ENCODE measurements around the gene REX1BD. TPM values are rescaled to one million over a fixed set of nuclear protein-coding genes. Genes with fewer than 3 reads are reported as not detected.
"Not testable (repeated sequence)": the region's sequence is repeated elsewhere in the genome, so short reads cannot be mapped to it uniquely, and the experiment has no call there.

Gene REX1BD
- total RNA-seq, 1 experiment from 2014 or later = 24.8 TPM

GRCh38 chr19:18591735-18592385, 3.3 kb downstream of the REX1BD start:
- Histone ChIP-seq H3K27me3 (0 out of 2 replicates have a peak, but pooled peaks cover 4% of the 10 kb centered on the region), H3K4me1 (peaks cover 9% of the 10 kb centered on the region), H3K36me3 (no peaks in the 10 kb centered on the region), H3K4me3 (no peak overlapping the region), H3K9me3 (replicated peaks) (no peaks in the 10 kb centered on the region), H3K27ac (no peak overlapping the region)
- no peak for DNase-seq

GRCh38 chr19:18592732-18593131, 4.1 kb downstream of the REX1BD start:
- H3K4me3 ChIP-seq; H3K4me1 ChIP-seq; H3K27ac ChIP-seq; DNase-seq; H3K9me3 ChIP-seq (replicated peaks); H3K27me3 ChIP-seq; H3K36me3 ChIP-seq: not testable (repeated sequence)

DNA sequence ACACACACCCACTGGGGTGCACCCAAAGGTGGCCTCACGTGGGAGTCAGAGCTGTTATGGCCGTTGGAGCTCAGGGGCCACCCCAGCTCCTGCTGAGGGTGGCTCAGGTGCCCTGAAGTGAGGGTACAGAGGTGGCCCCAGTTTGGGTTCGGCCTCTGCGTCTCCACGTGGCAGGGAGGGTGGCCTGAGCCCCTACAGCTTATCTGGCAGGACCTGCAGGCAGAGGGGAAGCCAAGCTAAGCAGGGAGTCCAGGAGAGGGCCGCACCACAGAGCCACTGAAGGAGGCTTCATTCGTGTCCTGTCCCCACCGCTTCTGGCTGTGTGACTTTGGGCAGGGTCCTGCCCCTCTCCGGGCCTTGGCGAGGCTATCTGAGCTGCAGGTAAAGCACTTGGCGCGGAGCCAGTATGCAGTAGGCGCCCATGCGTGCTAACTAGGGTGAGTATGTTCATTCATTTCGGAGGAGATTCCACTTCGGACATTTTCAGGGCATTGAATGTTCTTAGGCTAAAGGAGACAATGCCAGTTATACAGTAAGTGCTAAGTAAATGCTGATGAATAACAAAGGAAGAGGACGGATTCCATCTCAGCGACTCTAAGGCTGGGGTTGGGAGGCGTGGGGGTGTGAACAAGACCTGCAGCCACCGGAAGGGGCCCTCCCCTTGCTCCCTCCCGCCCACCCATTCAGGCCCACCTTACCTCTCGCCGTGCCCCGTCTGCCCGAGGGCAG, 4.9 kb downstream of the REX1BD start:
- H3K4me3 ChIP-seq = no peak overlapping the region
- no peak overlapping the region for H3K27ac ChIP-seq
- H3K9me3 ChIP-seq (replicated peaks) = no peaks in the 10 kb centered on the region
- peaks cover 9% of the 10 kb centered on the region for H3K4me1 ChIP-seq
- H3K36me3 ChIP-seq = no peaks in the 10 kb centered on the region
- DNase-seq = no peak
- 0 out of 2 replicates have a peak, but pooled peaks cover 4% of the 10 kb centered on the region for H3K27me3 ChIP-seq

- peak overlapping the region; percentile 33; the same call in 1 of the 2 replicates for H3K4me3 ChIP-seq
- H3K4me1 ChIP-seq = peaks cover 9% of the 10 kb centered on the region
- H3K27me3 ChIP-seq = 0 out of 2 replicates have a peak, but pooled peaks cover 4% of the 10 kb centered on the region
- no peaks in the 10 kb centered on the region for H3K9me3 ChIP-seq (replicated peaks)
- H3K27ac ChIP-seq = no peak overlapping the region
- peak; percentile 75 to 83 for DNase-seq
- H3K36me3 ChIP-seq = no peaks in the 10 kb centered on the region
These were observed 5.7 kb downstream of the REX1BD start for GRCh38 chr19:18594096-18594823.

DNA sequence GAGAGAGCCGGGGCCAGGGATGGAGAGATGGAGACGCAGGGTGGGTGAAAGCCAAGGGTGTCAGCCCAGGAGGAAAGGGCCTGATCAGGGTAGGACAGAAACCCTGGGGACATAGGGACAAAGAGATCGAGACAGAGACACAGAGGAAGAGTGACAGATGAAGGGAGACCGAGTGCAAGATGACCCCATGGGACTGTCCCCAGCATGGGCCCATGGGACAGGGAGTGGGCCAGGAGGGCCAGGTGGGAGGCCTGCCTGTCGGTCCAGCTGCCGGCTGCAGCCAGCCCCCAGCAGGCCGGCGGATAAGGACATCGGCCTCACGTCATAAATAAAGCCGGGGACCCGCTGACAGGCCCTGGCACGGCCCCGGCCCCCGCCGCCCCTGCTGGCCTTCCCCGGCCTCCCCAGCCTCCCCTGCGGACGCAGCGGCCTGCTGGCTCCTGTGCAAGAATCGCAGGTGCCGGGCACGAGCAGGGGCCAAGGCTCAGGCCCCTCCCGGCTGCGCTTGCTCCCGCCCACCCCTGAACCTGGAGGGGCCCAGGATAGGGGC, 6.3 kb downstream of the REX1BD start:
- H3K9me3 ChIP-seq (replicated peaks) = no peaks in the 10 kb centered on the region
- no peak overlapping the region; the same call in 1 of the 2 replicates for H3K4me3 ChIP-seq
- 0 out of 2 replicates have a peak, but pooled peaks cover 4% of the 10 kb centered on the region for H3K27me3 ChIP-seq
- no peak overlapping the region for H3K27ac ChIP-seq
- H3K4me1 ChIP-seq = peaks cover 9% of the 10 kb centered on the region
- no peak for DNase-seq
- H3K36me3 ChIP-seq = no peaks in the 10 kb centered on the region

- Histone ChIP-seq H3K4me1 (peaks cover 9% of the 10 kb centered on the region), H3K27ac (no peak overlapping the region), H3K4me3 (no peak overlapping the region), H3K27me3 (0 out of 2 replicates have a peak, but pooled peaks cover 4% of the 10 kb centered on the region), H3K9me3 (replicated peaks) (no peaks in the 10 kb centered on the region), H3K36me3 (no peaks in the 10 kb centered on the region)
- no peak for DNase-seq
These were observed 6.9 kb downstream of the REX1BD start for GRCh38 chr19:18595475-18595874.

DNA sequence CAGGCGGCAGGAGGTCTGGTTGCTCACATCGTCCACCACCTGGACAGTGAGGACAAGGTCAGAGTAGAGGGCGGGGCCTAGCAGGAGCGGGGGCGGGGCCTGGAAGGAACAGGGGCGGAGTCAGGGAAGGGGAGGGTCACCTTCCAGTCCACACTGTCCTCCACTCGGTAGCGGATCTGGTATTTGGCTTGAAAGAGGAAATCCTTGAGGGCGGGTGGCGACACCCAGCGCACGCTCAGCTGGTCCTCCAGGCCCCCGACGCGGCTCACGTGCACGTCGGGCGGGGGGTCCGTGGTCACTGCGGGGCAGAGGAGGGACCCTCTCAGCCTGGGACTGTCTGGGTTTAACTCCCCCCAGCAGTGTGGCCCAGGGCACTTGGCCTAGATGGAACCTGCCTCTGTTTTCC, 8.2 kb downstream of the REX1BD start:
- H3K27ac ChIP-seq = no peak overlapping the region
- DNase-seq = peak; percentile 69 to 70
- H3K4me1 ChIP-seq = peaks cover 9% of the 10 kb centered on the region
- no peaks in the 10 kb centered on the region for H3K9me3 ChIP-seq (replicated peaks)
- 0 out of 2 replicates have a peak, but pooled peaks cover 4% of the 10 kb centered on the region for H3K27me3 ChIP-seq
- H3K4me3 ChIP-seq = no peak overlapping the region
- H3K36me3 ChIP-seq = no peaks in the 10 kb centered on the region

GRCh38 chr19:18597809-18598660, 9.4 kb downstream of the REX1BD start:
- no peak overlapping the region for H3K4me3 ChIP-seq
- no peak for DNase-seq
- H3K27ac ChIP-seq = no peak overlapping the region
- 0 out of 2 replicates have a peak, but pooled peaks cover 6% of the 10 kb centered on the region for H3K27me3 ChIP-seq
- H3K36me3 ChIP-seq = no peaks in the 10 kb centered on the region
- H3K4me1 ChIP-seq = peaks cover 11% of the 10 kb centered on the region
- no peaks in the 10 kb centered on the region for H3K9me3 ChIP-seq (replicated peaks)

- Histone ChIP-seq H3K27ac (no peak overlapping the region), H3K27me3 (0 out of 2 replicates have a peak, but pooled peaks cover 6% of the 10 kb centered on the region), H3K4me1 (peaks cover 15% of the 10 kb centered on the region), H3K9me3 (replicated peaks) (no peaks in the 10 kb centered on the region), H3K36me3 (no peaks in the 10 kb centered on the region), H3K4me3 (no peak overlapping the region)
- DNase-seq = no peak
These were observed 10.9 kb downstream of the REX1BD start for GRCh38 chr19:18599485-18599884.

DNA sequence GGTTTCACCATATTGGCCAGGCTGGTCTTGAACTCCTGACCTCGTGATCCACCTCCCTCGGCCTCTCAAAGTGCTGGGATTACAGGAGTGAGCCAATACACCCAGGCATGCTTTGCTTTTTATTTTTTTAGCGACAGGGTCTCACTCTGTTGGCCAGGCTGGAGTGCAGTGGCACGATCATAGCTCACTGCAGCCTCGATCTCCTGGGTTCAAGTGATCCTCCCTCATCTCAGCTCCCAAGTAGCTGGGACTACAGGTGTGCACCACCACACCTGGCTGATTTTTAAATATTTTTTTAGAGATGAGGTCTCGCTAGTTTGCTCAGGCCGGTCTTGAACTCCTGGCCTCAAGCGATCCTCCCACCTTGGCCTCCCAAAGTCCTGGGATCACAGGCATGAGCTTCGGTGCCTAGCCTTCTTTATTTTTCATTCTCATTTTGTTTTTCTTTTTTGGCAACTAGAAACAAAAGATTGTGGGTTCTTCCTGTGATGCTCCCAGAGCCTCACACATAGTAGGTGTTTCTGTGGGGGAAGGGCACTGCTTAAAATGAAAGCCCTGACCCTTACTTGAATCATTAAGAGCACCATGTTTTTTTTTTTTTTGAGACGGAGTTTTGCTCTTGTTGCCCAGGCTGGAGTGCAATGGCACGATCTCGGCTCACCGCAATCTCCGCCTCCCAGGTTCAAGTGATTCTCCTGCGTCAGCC, 12.2 kb downstream of the REX1BD start:
- not testable (repeated sequence) for H3K9me3 ChIP-seq (replicated peaks); H3K27ac ChIP-seq; H3K36me3 ChIP-seq; H3K4me3 ChIP-seq; DNase-seq
- peaks cover 17% of the 10 kb centered on the region; the same call in 1 of the 2 replicates for H3K4me1 ChIP-seq
- H3K27me3 ChIP-seq = peaks cover 11% of the 10 kb centered on the region; the same call in 1 of the 2 replicates

DNA sequence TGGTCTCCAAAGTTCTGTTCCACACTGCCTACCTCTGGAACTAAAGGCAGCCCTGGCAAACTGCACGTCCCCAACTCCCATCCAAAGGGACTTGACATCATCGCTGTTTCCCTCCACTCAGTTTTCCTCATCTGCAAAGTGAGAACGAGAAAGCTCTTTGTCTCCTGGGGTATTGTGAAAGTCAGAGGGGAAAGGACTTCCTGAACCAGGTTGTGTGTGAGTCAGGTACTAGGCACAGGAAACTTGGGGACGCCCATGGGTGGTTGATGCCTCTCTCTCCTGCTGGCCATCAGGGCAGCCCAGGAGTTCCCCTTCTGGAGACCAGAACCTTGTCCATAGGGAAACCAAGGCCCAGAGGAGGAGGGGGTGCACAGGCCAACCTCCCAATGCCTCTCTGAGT, 13.3 kb downstream of the REX1BD start:
- Histone ChIP-seq H3K4me3 (no peak overlapping the region), H3K4me1 (peaks cover 17% of the 10 kb centered on the region; the same call in 1 of the 2 replicates), H3K9me3 (replicated peaks) (no peaks in the 10 kb centered on the region), H3K36me3 (no peaks in the 10 kb centered on the region), H3K27me3 (peaks cover 11% of the 10 kb centered on the region; the same call in 1 of the 2 replicates), H3K27ac (no peak overlapping the region)
- DNase-seq = no peak

DNA sequence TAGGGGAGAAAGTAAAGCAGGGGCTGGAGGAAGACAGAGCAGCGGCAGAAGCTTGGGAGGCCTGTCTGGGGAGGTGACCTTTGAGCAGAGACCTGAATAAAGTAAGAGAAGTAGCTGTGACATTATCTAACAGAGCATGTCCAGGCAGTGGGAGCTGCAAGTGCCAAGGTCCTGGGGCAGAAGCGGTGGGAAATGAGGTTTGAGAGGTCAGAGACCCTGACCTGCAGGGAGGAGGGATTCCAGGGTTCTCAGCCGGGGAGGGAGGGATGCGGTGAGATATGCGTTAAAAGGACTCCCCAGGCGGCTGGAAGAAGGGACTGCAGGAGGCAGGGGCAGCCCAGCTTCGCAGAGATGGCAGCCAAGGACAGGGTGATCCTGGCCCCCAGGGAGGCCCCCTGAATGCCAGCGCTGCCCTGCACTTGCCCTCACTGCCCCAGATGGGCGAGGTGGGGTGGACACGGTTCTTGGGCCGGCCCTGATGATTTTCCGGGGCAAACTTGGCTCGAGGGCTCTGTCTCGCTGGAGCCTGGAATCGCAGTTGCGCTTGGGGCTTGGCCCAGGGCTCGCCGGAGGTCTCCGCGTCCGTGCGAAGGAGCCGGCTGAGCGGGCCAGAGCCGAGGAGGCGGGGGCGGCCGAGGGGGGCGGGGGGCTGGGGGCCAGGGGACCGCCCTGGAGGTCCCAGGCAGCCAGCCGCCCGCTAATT, 14.8 kb downstream of the REX1BD start:
- DNase-seq = peak; percentile 48 to 55
- no peaks in the 10 kb centered on the region for H3K9me3 ChIP-seq (replicated peaks)
- no peaks in the 10 kb centered on the region for H3K36me3 ChIP-seq
- H3K4me3 ChIP-seq = peak overlapping the region; percentile 43
- no peak overlapping the region for H3K27ac ChIP-seq
- H3K27me3 ChIP-seq = peaks cover 24% of the 10 kb centered on the region
- H3K4me1 ChIP-seq = peaks cover 14% of the 10 kb centered on the region; the same call in 1 of the 2 replicates

All from SJCRH30 (cell line).